Endothelial cell of umbilical vein (primary cell): ENCODE results near the gene BABAM2. TPM values are rescaled to one million over a fixed set of nuclear protein-coding genes. Genes with fewer than 3 reads are reported as not detected.

Source experiments
- BruUV-seq: library from RNA; stranded (reverse); fragments of 400-500 nt; replicated peaks from 2 replicates; lab custom pipeline; 2021; lab: Mats Ljungman, UMichigan
- CTCF ChIA-PET: fragments of 300-600, 350-600 bp; sonication (Branson Sonifier 250); formaldehyde crosslinking; loops from one replicate; lab custom pipeline; 2021; ENCODE audit warnings: antibody characterized with exemption, inconsistent platforms; lab: Charles Lee
- POLR2A ChIA-PET: fragments of 300-600, 350-600 bp; sonication (Branson Sonifier 250); formaldehyde crosslinking; loops from one replicate; lab custom pipeline; 2021; ENCODE audit warnings: antibody characterized with exemption, inconsistent platforms; lab: Charles Lee
- DNase-seq: peaks from one replicate; pipeline ENCODE4 v3.0.0-alpha.2; 2011; ENCODE audit warnings: low read depth, low spot score
- FAIRE-seq: peaks from 2 replicates; lab custom pipeline; 2011; peaks lifted over from hg19 to GRCh38; lab: Jason Lieb, UNC
- H2AFZ ChIP-seq: 2 replicates; pipeline ENCODE4 v1.6.0; 2012; ENCODE audit warnings: low read depth, low read length, control low read depth, inconsistent platforms
- H3K27ac ChIP-seq: 2 replicates; pipeline ENCODE4 v1.5.1; 2011; ENCODE audit warnings: low read depth, mild to moderate bottlenecking, control low read depth, low read length, moderate library complexity; ENCODE audit not compliant: insufficient read depth
- H3K27me3 ChIP-seq, 2 experiments: 2 replicates each; pipeline versions ENCODE4 v1.6.0 to v1.6.1; 2011; ENCODE audit warnings: low read length in 2 of 2, mixed read lengths in 1 of 2; ENCODE audit not compliant: control insufficient read depth in 2 of 2, insufficient read depth in 2 of 2
- H3K36me3 ChIP-seq, 2 experiments: 2 replicates in 1 of 2; 3 replicates in 1 of 2; pipeline ENCODE4 v1.5.1; 2011; ENCODE audit warnings: low read length in 2 of 2, mild to moderate bottlenecking in 1 of 2, moderate library complexity in 1 of 2; ENCODE audit not compliant: control insufficient read depth in 2 of 2, insufficient read depth in 2 of 2; ENCODE audit errors: extremely low read depth in 1 of 2
- H3K4me1 ChIP-seq: 3 replicates; pipeline ENCODE4 v1.5.1; 2011; ENCODE audit warnings: mild to moderate bottlenecking, low read length; ENCODE audit not compliant: control insufficient read depth, insufficient read depth; ENCODE audit errors: extremely low read depth
- H3K4me2 ChIP-seq: 2 replicates; pipeline ENCODE4 v1.6.1; 2011; ENCODE audit warnings: low read length, control low read depth, mixed read lengths; ENCODE audit not compliant: insufficient read depth
- H3K4me3 ChIP-seq, 3 experiments: fragments of 200-600 bp in 1 of 3; sonication (generic), shearing (Covaris generic) in 1 of 3; replicated peaks in 1 of 3; 2 replicates each; pipeline ENCODE4 v1.5.1; 2011 to 2016; ENCODE audit warnings: control low read depth in 3 of 3, low read length in 3 of 3, mild to moderate bottlenecking in 2 of 3, inconsistent platforms in 1 of 3, low read depth in 1 of 3, moderate library complexity in 1 of 3; ENCODE audit not compliant: insufficient read depth in 1 of 3
- H3K79me2 ChIP-seq: 2 replicates; pipeline ENCODE4 v1.6.0; 2012; ENCODE audit warnings: low read length, inconsistent platforms; ENCODE audit not compliant: control insufficient read depth, insufficient read depth
- H3K9ac ChIP-seq: replicated peaks from 2 replicates; pipeline ENCODE3; 2011; ENCODE audit warnings: low read length, control low read depth; ENCODE audit not compliant: insufficient read depth; ENCODE audit errors: extremely low read depth
- H3K9me1 ChIP-seq: replicated peaks from 3 replicates; pipeline ENCODE4 v1.6.0; 2011; ENCODE audit warnings: mild to moderate bottlenecking, low read length; ENCODE audit not compliant: control insufficient read depth, insufficient read depth; ENCODE audit errors: extremely low read depth
- H3K9me3 ChIP-seq: replicated peaks from 2 replicates; pipeline ENCODE4 v1.5.1; 2012; ENCODE audit warnings: low read length, inconsistent platforms; ENCODE audit not compliant: control insufficient read depth, insufficient read depth
- H4K20me1 ChIP-seq: replicated peaks from 2 replicates; pipeline ENCODE3; 2011; ENCODE audit warnings: mild to moderate bottlenecking, low read length; ENCODE audit not compliant: control insufficient read depth, insufficient read depth; ENCODE audit errors: extremely low read depth
- CTCF ChIP-seq, 2 donors: IDR thresholded peaks; 1 replicate in 1 of 2; 2 replicates in 1 of 2; pipeline ENCODE4 v1.5.1; 2011; ENCODE audit warnings: low read length in 2 of 2, mild to moderate bottlenecking in 2 of 2, moderate library complexity in 2 of 2, control low read depth in 1 of 2, inconsistent platforms in 1 of 2, low read depth in 1 of 2; ENCODE audit not compliant: insufficient read depth in 1 of 2; ENCODE audit errors: extremely low read depth in 1 of 2
- EZH2 ChIP-seq: IDR thresholded peaks from 2 replicates; pipeline ENCODE4 v1.6.1; 2012; ENCODE audit warnings: borderline replicate concordance, low read depth, mild to moderate bottlenecking, moderate library complexity, low read length, inconsistent platforms; ENCODE audit not compliant: severe bottlenecking
- FOS ChIP-seq: IDR thresholded peaks from 2 replicates; pipeline ENCODE4 v1.6.1; 2011; ENCODE audit warnings: mild to moderate bottlenecking, low read length, moderate library complexity, borderline replicate concordance; ENCODE audit not compliant: insufficient read depth
- GATA2 ChIP-seq: IDR thresholded peaks from 2 replicates; pipeline ENCODE4 v1.7.0; 2011; ENCODE audit warnings: low read depth, mild to moderate bottlenecking, moderate library complexity, mixed read lengths, low read length; ENCODE audit not compliant: insufficient read length, insufficient read depth
- JUN ChIP-seq: IDR thresholded peaks from 2 replicates; pipeline ENCODE4 v1.6.1; 2011; ENCODE audit warnings: borderline replicate concordance, low read depth; ENCODE audit not compliant: insufficient read length, insufficient read depth
- MAX ChIP-seq: IDR thresholded peaks from 2 replicates; pipeline ENCODE4 v1.6.1; 2011; ENCODE audit not compliant: insufficient read depth, insufficient read length
- MYC ChIP-seq: IDR thresholded peaks from one replicate; pipeline ENCODE4 v1.6.1; 2011; ENCODE audit warnings: mild to moderate bottlenecking, low read depth, low read length
- POLR2A ChIP-seq: IDR thresholded peaks from 2 replicates; pipeline ENCODE4 v1.6.1; 2012; ENCODE audit warnings: low read depth, mild to moderate bottlenecking, control low read depth, low read length
- POLR2AphosphoS5 ChIP-seq: IDR thresholded peaks from 2 replicates; pipeline ENCODE4 v1.6.1; 2012; ENCODE audit warnings: low read depth, mild to moderate bottlenecking, control low read depth, low read length, moderate library complexity; ENCODE audit not compliant: insufficient read depth
- dilution Hi-C: fragments of 300-500 bp; cut with MboI; formaldehyde crosslinking; loops from one replicate; pipeline ENCODE4 v1.15.0; 2019; ENCODE audit warnings: low sequenced_read_pairs; ENCODE audit not compliant: extremely low pct_ligation_motif_present
- intact Hi-C: fragments of 100-400 bp; cut with micrococcal nuclease; formaldehyde crosslinking; loops from one replicate; pipeline ENCODE4 v1.10.0; 2022
- polyA plus RNA-seq, 4 experiments: library from polyadenylated mRNA; depleted of rRNA in 3 of 4; stranded (reverse) in 3 of 4; unstranded in 1 of 4; fragments of >200 nt; gene quantifications; 2 replicates each; pipeline versions ENCODE4 v1.2.1 to v1.2.3, GENCODE V29; 2011 to 2012; ENCODE audit warnings: missing spikeins in 1 of 4
- total RNA-seq: library from RNA; stranded (reverse); gene quantifications from 2 replicates; pipeline ENCODE4 v1.2.3, GENCODE V29; 2021

BABAM2 gene
- total and polyA plus RNA-seq, 2 donors (not counting 3 experiments of a cell fraction or from before 2014, with no cell fraction given): 19.9 to 27.6 TPM

GRCh38 chr2:27873091-27873490 lies 17.4 kb upstream of the BABAM2 start:
- H3K27ac ChIP-seq: no peak overlapping the region
- DNase-seq: no peak
- H2AFZ ChIP-seq: no peak overlapping the region
- no peak overlapping the region for H3K4me3 ChIP-seq
- H4K20me1 ChIP-seq: no peaks in the 10 kb centered on the region
- ChIA-PET CTCF (interaction anchor here (1.4 kb wide), 1 partner anchor 63 kb away, joined by 3 read pairs; no protein-coding TSS in a partner anchor), POLR2A (no interaction called here)
- no peak overlapping the region for H3K4me2 ChIP-seq
- TF ChIP-seq GATA2 (no peak), POLR2A (no peak), MAX (no peak), EZH2 (no peak), MYC (no peak), FOS (no peak), JUN (no peak), POLR2AphosphoS5 (no peak), CTCF (IDR thresholded peaks at IDR 0.05; ENCODE audit: extremely low read depth in 1 of 2, insufficient read depth in 1 of 2, low read depth in 1 of 2, low read length in 2 of 2) (no peak)
- no TSS peak for BruUV-seq
- H3K36me3 ChIP-seq: no peaks in the 10 kb centered on the region
- intact Hi-C loops: no loop called here
- dilution Hi-C loops: no loop called here
- no peaks in the 10 kb centered on the region for H3K9me3 ChIP-seq
- no peaks in the 10 kb centered on the region for H3K27me3 ChIP-seq
- H3K9me1 ChIP-seq: no peaks in the 10 kb centered on the region
- H3K79me2 ChIP-seq: no peaks in the 10 kb centered on the region
- FAIRE-seq: no peak
- H3K9ac ChIP-seq: no peak overlapping the region
- H3K4me1 ChIP-seq: peaks cover 4% of the 10 kb centered on the region
